Stimulated activated naive B cell treated with anti-CD40 and anti-IgM and Interleukin-4, amounts not matched to agents 10 μg/mL and 1 μg/mL and 100 μg/mL, for 72 hours (primary cell): Measurements from ENCODE around the gene IRX6.

Experiments used
- ATAC-seq, 2 donors: fragments of 150-1000 bp; cut with Tn5 transposase; replicated peaks; 2 replicates each; pipeline ENCODE4 v1.10.0; 2021; ENCODE audit warnings: moderate library complexity in 1 of 2
- DNase-seq: peaks from one replicate; pipeline ENCODE4 v3.0.0; 2021
- H3K27ac Mint-ChIP-seq: one replicate; pipeline ENCODE4 v1.8.0; 2022; ENCODE audit warnings: mild to moderate bottlenecking, mixed read lengths
- H3K27me3 Mint-ChIP-seq, 2 donors: one replicate each; pipeline ENCODE4 v1.8.0; 2022; ENCODE audit warnings: mixed read lengths in 2 of 2
- H3K36me3 Mint-ChIP-seq, 2 donors: one replicate each; pipeline ENCODE4 v1.8.0; 2022; ENCODE audit warnings: mixed read lengths in 2 of 2, mild to moderate bottlenecking in 1 of 2
- H3K4me1 Mint-ChIP-seq, 2 donors: one replicate each; pipeline ENCODE4 v1.8.0; 2022; ENCODE audit warnings: mixed read lengths in 2 of 2, mild to moderate bottlenecking in 1 of 2
- H3K4me3 Mint-ChIP-seq, 2 donors: one replicate each; pipeline ENCODE4 v1.8.0; 2022; ENCODE audit warnings: mild to moderate bottlenecking in 2 of 2, mixed read lengths in 2 of 2, moderate library complexity in 1 of 2
- H3K9me3 Mint-ChIP-seq, 2 donors: one replicate each; pipeline ENCODE4 v1.8.0; 2022; ENCODE audit warnings: mixed read lengths in 2 of 2, mild to moderate bottlenecking in 1 of 2

IRX6 gene

GRCh38 chr16:55367301-55367811, 43.4 kb downstream of the IRX6 start:
- no peak overlapping the region for H3K4me3 Mint-ChIP-seq
- no peaks in the 10 kb centered on the region for H3K36me3 Mint-ChIP-seq
- no peak overlapping the region for H3K27ac Mint-ChIP-seq
- ATAC-seq (no peak), DNase-seq (no peak)
- H3K9me3 Mint-ChIP-seq, result no peaks in the 10 kb centered on the region
- no peaks in the 10 kb centered on the region for H3K4me1 Mint-ChIP-seq
- peaks cover 21 to 28% of the 10 kb centered on the region in 2 donors for H3K27me3 Mint-ChIP-seq

GRCh38 chr16:55367866-55368603, 44.0 kb downstream of the IRX6 start:
- Mint-ChIP-seq H3K36me3 (no peaks in the 10 kb centered on the region), H3K9me3 (no peaks in the 10 kb centered on the region), H3K27ac (no peak overlapping the region), H3K27me3 (peaks cover 26 to 35% of the 10 kb centered on the region in 2 donors), H3K4me3 (no peak overlapping the region), H3K4me1 (no peaks in the 10 kb centered on the region)
- ATAC-seq (no peak), DNase-seq (no peak)

DNA sequence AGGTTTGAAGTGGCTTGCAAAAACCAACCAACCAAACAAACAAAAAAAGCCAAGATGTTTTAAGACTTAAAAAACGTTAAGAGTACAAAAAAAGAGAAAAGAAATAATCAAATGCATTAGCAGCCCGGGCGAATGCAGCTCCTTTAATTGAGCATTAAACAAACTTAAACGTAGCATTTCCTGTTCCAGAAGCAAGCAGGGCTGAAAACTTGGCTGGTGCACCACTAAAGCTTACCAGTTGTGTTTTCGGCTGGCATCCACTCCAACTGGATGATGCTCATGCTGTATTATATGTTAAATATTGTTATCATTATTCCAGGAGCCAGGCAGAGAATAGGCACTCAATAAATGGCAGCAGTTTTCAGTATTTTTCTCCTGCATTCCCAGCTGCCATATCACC, 45.1 kb downstream of the IRX6 start:
- H3K27ac Mint-ChIP-seq, result no peak overlapping the region

GRCh38 chr16:55370762-55371482, 46.9 kb downstream of the IRX6 start:
- Mint-ChIP-seq H3K4me3 (no peak overlapping the region), H3K27me3 (peaks cover 19 to 45% of the 10 kb centered on the region in 2 donors), H3K36me3 (no peaks in the 10 kb centered on the region), H3K4me1 (no peaks in the 10 kb centered on the region), H3K27ac (no peak overlapping the region), H3K9me3 (no peaks in the 10 kb centered on the region)
- peak; percentile 2 for DNase-seq
- peak; percentile 25 to 57 for ATAC-seq

More for the DNA sequence above, 45.1 kb downstream of the IRX6 start:
- Mint-ChIP-seq H3K36me3 (no peaks in the 10 kb centered on the region), H3K27me3 (peaks cover 26 to 46% of the 10 kb centered on the region in 2 donors), H3K9me3 (no peaks in the 10 kb centered on the region), H3K4me1 (no peaks in the 10 kb centered on the region), H3K4me3 (no peak overlapping the region)
- no peak for DNase-seq
- ATAC-seq, result no peak

DNA sequence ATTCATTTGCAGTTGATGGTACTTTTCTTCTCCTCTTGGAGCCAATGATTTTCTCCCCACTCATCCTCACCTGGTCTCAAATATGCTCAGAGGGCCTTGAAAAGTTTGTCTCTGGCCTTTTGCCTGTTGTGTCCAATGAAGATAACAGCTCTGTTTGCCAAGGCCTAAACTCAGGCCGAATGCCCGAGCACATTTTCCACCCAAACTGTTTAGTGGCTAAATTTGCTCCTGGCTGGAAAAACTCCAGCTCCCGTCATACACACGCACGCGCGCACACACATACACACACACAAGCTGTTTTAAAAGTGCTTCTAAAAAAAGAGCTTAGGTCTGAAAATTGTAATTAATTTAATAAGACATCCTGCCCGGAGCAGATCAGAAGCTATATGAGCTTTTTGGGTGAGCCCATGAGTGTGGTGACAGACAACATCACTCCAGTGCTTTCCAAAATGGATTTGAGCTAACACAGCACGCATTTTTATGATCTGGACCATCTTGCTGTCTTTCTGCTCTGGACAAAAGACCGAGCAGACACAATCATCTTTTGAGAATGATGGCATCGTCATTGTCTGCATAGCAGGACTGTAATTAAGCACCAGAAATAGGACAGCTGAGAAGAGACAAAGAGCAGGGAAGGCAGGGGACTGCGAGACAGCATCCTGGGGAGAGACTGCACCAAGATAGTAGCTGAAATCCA, 48.9 kb downstream of the IRX6 start:
- no peak overlapping the region for H3K4me3 Mint-ChIP-seq
- no peaks in the 10 kb centered on the region for H3K9me3 Mint-ChIP-seq

DNA sequence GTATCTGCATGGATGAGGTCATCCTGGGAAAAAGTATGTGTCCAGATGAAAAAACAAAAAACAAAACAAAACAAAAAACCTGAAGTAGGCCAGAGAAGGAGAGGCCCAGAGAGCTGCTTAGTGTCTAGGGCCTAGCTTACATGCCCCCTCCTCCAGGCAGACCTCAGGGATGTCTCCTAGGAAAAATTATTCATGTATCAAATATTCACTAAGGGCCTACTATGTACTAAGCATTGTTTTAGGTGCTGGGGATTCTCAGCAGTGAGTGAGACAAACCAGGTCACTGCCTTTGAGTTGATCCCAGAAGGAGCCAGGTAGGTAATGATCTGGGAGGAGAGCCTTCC, 49.5 kb downstream of the IRX6 start:
- ATAC-seq (no peak), DNase-seq (no peak)
- Mint-ChIP-seq H3K27ac (no peak overlapping the region), H3K27me3 (peaks cover 19 to 45% of the 10 kb centered on the region in 2 donors), H3K36me3 (no peaks in the 10 kb centered on the region), H3K4me1 (no peaks in the 10 kb centered on the region), H3K9me3 (no peaks in the 10 kb centered on the region), H3K4me3 (no peak overlapping the region)

More for the DNA sequence above, 48.9 kb downstream of the IRX6 start:
- no peaks in the 10 kb centered on the region for H3K4me1 Mint-ChIP-seq
- ATAC-seq (no peak), DNase-seq (no peak)
- H3K36me3 Mint-ChIP-seq, result no peaks in the 10 kb centered on the region
- H3K27ac Mint-ChIP-seq, result no peak overlapping the region
- H3K27me3 Mint-ChIP-seq, result peaks cover 19 to 45% of the 10 kb centered on the region in 2 donors

GRCh38 chr16:55376045-55376444, 52.0 kb downstream of the IRX6 start:
- Mint-ChIP-seq H3K9me3 (no peaks in the 10 kb centered on the region), H3K4me1 (no peaks in the 10 kb centered on the region), H3K4me3 (no peak overlapping the region), H3K27me3 (peaks cover 11 to 45% of the 10 kb centered on the region in 2 donors), H3K27ac (no peak overlapping the region), H3K36me3 (no peaks in the 10 kb centered on the region)
- DNase-seq, result no peak
- no peak for ATAC-seq

DNA sequence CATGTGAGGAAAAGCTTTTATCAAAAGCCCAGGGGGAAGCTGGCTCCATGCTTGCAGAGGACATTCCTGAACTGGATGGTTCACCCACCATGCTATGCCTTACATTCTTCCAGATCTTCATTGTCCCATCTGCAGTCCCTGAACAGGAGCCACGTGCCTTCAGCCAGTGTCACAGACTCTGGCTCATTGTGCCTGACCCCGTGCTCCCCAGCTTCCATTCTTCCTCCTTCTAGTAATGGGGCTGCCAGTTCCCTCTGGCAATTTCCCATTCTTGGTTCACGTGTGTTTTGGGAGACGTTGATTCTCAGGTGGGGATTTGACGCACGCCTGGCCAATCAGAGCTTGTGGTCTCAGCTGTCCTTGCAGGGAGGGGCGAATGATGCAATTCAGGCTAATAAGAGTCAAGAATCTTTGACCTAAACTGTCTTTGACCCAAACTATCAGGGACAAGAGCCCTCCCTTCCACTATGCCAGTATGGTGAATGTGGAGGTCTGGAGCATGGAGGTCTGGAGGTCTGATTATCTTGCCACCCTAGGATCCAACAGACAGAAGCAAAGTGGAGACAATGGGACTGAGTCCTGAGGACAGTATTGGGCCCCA, 52.7 kb downstream of the IRX6 start:
- peaks cover 5 to 39% of the 10 kb centered on the region in 2 donors for H3K27me3 Mint-ChIP-seq
- DNase-seq (no peak), ATAC-seq (no peak)
- no peaks in the 10 kb centered on the region for H3K36me3 Mint-ChIP-seq
- no peaks in the 10 kb centered on the region for H3K9me3 Mint-ChIP-seq
- H3K27ac Mint-ChIP-seq, result no peak overlapping the region
- H3K4me3 Mint-ChIP-seq, result no peak overlapping the region
- no peaks in the 10 kb centered on the region for H3K4me1 Mint-ChIP-seq

DNA sequence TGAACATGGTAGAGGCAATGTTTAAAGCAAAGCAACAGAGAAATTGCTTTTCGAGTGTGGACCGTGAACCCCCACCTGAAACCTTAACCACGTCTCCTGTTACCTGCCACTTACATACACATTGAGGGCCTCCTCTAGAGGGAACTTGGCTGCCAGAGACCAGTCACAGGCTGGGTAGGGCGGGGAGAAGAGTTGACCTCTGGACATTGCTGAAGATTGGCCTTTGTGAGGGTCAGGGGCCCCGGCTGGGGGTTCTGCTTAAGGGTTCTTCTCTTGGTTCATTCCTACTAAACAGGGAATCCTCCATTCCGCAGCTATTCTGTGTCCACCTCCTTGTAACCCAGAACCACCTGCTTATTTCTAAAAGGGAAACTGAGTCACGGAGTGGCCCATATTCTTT, 53.8 kb downstream of the IRX6 start:
- Mint-ChIP-seq H3K27me3 (peaks cover under 1 to 28% of the 10 kb centered on the region in 2 donors), H3K9me3 (no peaks in the 10 kb centered on the region), H3K4me1 (no peaks in the 10 kb centered on the region), H3K27ac (no peak overlapping the region), H3K4me3 (no peak overlapping the region), H3K36me3 (no peaks in the 10 kb centered on the region)
- ATAC-seq, result no peak
- DNase-seq, result no peak

DNA sequence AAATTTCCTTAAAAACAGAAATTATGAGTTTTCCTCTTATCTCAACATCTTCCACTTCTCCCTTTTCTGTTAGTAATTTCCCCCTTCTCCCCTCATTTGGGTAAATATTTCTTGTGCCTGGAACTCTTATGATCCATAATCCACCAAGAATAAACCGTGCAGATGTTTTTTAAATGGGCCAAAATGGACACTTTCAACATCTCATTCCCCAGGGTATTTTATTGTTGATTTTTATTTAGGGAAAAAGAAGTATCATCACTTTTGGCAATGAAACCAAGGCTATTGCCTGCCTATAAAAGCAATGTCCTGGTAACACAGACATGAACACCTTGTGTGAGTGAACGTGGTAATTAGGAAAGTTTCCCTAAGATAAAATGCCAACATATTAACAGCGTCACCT, 54.6 kb downstream of the IRX6 start:
- ATAC-seq, result no peak
- no peaks in the 10 kb centered on the region for H3K4me1 Mint-ChIP-seq
- peaks cover 0 to 20% of the 10 kb centered on the region in 2 donors for H3K27me3 Mint-ChIP-seq
- H3K4me3 Mint-ChIP-seq, result no peak overlapping the region
- H3K27ac Mint-ChIP-seq, result no peak overlapping the region
- H3K36me3 Mint-ChIP-seq, result no peaks in the 10 kb centered on the region
- no peak for DNase-seq
- H3K9me3 Mint-ChIP-seq, result no peaks in the 10 kb centered on the region

- Mint-ChIP-seq H3K36me3 (no peaks in the 10 kb centered on the region), H3K27me3 (peaks cover 0 to 12% of the 10 kb centered on the region in 2 donors), H3K9me3 (no peaks in the 10 kb centered on the region), H3K4me3 (no peak overlapping the region), H3K4me1 (no peaks in the 10 kb centered on the region), H3K27ac (no peak overlapping the region)
- no peak for DNase-seq
- ATAC-seq, result no peak
These were observed 55.4 kb downstream of the IRX6 start for GRCh38 chr16:55379371-55379770.

DNA sequence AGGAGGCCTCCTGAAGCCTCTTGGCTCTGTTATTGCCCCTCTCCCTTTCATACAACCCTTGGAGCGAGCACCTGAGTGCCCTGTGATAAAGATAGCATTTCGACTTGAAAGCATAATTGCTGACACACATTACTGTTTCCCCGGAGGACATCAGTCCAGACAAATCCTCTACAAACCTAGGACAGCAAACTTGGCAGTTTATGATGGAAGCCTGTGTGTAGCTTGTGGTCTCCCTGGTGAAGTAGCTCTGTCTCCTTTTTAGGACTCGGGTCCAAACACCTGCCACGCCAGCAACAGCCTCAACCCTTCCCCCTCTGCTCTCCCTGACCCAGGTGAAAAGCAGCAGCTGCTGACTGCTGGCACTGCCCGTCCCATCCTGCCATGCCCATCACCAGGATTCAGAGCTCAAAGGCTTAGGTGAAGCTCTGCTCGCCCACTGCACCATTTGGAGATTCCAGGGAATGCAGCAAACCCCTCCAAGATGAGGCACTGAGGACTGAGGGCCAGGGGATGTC, 55.9 kb downstream of the IRX6 start:
- no peak for DNase-seq
- Mint-ChIP-seq H3K4me3 (no peak overlapping the region), H3K36me3 (no peaks in the 10 kb centered on the region), H3K27me3 (peaks cover 0 to 8% of the 10 kb centered on the region in 2 donors), H3K4me1 (no peaks in the 10 kb centered on the region), H3K27ac (no peak overlapping the region), H3K9me3 (no peaks in the 10 kb centered on the region)
- no peak for ATAC-seq
